ENCODE results near the gene CD24.
A peak's percentile ranks its signal among the peaks of the same experiment; 100 is the strongest.

The CD24 gene

GRCh38 chr6:106967936-106968555 is 6.5 kb downstream of the CD24 start:
- DNase-seq (ENCODE audit: low spot score): no peak

DNA sequence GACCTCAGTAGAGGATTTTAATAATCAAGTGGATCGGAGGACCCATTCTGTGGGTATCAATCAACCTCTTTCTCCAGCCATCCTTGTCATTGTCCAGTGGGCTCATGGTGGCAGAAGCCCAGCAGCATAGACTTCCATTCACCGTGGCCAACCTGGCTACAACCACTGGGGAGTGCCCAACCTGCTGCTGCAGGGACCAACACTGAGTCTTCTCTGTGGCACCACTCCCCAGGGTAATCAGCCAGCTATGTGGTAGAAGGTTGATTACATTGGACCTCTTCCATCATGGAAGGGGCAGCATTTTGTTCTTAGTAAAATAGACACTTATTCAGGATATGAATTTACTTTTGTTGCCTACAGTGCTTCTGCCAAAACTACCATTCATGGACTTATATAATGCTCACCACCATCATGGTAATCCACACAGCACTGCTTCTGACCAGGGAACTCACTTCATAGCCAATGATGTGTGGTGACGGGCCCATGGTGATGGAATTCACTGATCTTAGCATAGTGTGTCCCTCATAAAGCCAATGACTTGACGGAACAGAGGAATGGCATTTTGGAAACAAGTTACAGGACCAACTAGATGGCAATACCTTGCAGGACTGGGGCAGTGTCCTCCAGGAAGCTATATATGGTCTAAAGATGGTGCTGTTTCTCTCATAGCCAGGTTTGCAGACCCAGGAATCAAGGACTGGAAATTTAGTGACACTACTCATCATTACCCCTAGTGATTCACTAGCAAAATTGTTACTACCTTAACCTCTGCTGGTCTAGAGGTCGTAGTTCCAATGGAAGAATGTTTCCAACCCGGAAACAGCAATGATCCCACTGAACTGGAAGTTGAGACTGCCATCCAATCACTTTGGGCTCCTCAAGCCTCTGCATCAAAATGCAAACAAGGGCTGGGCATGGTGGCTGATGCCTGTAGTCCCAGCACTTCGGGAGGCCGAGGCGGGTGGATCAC is 7.6 kb downstream of the CD24 start:
- DNase-seq (ENCODE audit: low spot score): no peak

- DNase-seq (ENCODE audit: low spot score): no peak
Observed at GRCh38 chr6:106966229-106966628, 8.3 kb downstream of the CD24 start.

GRCh38 chr6:106964954-106965353 is 9.6 kb downstream of the CD24 start:
- no peak for DNase-seq (ENCODE audit: low spot score)

DNA sequence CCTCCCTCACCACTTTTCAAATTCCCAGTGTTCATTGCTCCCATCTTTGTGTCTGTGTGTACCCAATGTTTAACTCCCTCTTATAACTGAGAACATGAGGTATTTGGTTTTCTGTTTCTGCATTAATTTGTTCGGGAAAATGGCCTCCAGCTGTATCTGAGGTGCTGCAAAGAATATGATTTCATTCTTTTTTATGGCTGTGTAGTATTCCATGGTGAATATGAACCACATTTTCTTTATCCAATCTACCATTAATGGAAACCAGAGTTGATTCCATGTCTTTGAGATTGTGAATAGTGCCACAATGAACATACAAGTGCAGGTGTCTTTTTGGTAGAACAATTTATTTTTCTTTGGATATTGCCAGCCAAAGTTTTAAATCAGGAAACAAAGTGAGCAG is 10.4 kb downstream of the CD24 start:
- no peak for DNase-seq (ENCODE audit: low spot score)

DNA sequence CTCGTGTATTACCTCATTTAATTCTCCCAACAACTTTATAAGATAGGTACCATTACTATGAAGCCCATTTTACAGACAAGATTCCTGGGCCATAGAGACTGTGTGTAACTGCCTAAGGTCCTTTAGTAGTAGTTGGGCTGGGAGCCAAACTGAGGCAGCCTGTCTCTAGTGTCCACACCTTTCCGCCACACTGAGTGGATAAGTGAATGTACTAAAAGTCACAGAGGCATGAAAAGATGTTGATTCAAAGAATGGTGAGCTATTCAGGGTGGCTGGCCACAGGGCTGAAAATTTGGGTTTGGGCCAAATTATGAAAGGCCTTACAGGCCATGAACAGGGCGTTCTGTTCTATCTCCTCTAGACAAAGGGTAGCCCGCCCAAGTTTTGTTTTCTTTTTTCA is 11.0 kb downstream of the CD24 start:
- no peak for DNase-seq (ENCODE audit: low spot score)

DNA sequence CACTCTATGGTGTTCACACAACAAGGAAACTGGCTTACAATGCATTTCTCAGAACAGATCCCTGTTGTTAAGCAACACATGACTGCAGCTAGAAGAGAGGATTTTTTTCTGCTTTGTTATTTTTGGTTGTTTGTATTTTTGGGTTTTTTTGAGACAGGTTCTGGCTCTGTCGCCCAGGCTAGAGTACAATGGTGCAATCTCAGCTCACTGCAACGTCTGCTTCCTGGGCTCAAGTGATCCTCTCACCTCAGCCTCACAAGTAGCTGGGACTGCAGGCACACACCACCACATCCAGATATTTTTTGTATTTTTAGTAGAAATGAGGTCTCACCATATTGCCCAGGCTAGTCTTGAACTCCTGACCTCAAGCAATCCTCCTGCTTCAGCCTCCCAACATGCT is 12.7 kb downstream of the CD24 start:
- no peak for DNase-seq (ENCODE audit: low spot score)

GRCh38 chr6:106961136-106961535 is 13.4 kb downstream of the CD24 start:
- no peak for DNase-seq (ENCODE audit: low spot score)

DNA sequence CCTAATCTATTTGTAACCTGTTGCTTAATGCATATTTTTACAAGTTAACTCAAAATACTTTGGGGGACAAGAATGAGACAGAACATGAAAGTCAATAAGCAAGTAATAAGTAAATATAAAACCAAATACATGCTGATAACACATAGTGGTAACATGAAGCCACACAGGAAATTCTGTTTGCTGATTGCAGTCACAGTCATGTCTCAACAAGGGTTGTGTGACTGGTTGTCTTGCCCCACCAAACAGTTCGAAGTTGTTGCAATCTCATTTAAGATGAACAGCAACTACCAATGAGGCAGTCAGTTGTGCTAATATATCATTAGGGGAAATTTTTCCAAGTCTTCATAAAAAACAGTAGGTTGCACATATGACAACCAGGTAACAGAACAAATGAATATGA is 14.5 kb downstream of the CD24 start:
- no peak for DNase-seq (ENCODE audit: low spot score)

GRCh38 chr6:106939848-106940247 is 34.7 kb downstream of the CD24 start:
- peak; percentile 30 for DNase-seq (ENCODE audit: low spot score)

DNA sequence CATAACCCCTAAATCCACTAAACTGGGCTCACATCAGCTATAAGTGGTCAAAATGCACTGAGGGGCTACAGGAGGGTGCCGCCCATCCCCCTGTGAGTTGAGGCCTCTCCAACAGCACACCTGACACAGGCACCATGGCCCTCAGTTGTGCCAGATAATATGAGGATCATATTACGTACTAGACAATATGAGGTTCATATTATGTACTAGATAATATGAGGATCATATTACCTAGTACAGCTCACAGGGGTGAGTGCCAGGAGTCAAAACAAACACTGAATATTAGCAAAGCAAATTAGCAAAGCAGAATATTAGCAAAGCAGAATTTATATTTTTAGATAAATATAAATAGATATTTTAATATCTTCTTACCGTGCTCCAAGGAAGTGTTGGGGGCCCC is 35.3 kb downstream of the CD24 start:
- no peak for DNase-seq (ENCODE audit: low spot score)

- DNase-seq (ENCODE audit: low spot score): no peak
Observed at GRCh38 chr6:106927531-106928398, 46.8 kb downstream of the CD24 start.

DNA sequence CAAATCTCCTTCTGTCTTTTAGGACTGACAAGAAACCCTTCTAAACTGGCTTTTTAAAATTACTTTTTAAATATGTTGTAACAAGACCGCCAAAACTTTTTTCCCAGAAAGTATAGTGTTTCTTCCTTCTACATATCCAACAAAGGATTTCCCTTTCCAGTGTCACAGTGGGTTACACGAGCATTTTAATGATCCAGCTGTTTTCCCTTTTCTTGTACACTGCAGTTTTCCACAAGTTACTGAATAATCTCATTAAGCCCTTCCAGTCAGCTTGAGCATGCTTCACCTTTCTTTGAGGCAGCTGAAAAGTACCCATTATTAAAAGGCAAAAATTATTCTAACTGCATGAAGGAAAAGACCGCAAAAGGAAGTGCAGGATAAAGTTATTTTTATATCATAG is 48.6 kb downstream of the CD24 start:
- DNase-seq (ENCODE audit: low spot score): no peak

DNA sequence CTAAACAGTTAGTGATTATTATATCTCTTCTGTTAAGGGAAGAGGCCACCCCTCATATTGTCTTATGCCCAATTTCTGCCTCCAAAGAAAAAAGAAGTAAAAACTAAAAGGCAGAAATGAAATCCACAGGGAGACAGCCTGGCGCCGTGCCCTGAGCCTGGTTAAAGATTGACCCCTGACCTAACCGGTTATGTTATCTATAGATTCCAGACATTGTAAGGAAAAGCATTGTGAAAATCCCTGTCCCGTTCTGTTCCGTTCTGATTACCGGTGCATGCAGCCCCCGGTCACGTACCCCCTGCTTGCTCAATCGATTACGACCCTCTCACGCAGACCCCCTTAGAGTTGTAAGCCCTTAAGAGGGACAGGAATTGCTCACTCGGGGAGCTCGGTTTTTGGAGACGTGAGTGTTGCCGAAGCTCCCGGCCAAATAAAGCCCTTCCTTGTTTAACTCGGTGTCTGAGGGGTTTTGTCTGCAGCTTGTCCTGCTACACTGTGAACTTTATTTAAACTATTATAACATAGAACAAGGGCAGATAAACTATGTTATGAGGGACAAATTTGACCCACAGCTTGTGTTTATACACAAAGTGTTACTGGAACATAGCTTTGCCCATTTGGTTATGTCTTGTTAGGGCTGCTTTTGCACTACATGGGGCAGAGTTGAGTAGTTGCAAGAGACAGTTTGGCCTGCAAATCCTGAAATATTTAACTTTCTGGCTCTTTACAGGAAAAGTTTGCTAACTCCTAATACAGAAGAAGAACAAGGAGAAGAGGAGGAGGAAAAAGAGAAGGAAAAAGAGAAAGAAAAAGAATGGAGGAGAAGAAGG is 49.6 kb downstream of the CD24 start:
- DNase-seq (ENCODE audit: low spot score): no peak

DNA sequence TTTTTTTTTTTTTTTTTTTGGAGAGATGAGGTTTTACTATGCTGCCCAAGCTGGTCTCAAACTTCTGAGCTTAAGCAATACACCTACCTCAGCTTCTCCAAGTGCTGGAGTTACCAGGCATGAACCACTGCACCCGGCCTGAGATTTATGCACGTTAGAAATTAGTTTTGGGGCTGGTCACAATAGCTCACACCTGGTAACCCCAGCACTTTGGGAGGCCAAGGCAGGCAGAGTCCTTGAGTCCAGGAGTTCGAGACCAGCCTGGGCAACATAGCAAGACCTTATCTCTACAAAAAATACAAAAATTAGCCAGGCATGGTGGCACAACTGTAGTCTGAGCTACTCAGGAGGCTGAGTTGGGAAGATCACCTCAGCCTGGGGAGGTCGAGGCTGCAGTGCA is 51.9 kb downstream of the CD24 start:
- DNase-seq (ENCODE audit: low spot score): no peak
